Mononuclear cell (primary cell): ENCODE results near the gene ITPRIP. TPM values are rescaled to one million over a fixed set of nuclear protein-coding genes. Genes with fewer than 3 reads are reported as not detected.

ENCODE experiments used
- H3K27me3 ChIP-seq: 2 replicates; pipeline ENCODE4 v1.6.0; 2011; ENCODE audit warnings: low read length, control low read depth; ENCODE audit not compliant: insufficient read depth
- H3K4me1 ChIP-seq: 2 replicates; pipeline ENCODE4 v1.5.1; 2011; ENCODE audit warnings: mild to moderate bottlenecking, low read length, control low read depth; ENCODE audit not compliant: insufficient read depth
- H3K4me3 ChIP-seq: 2 replicates; pipeline ENCODE4 v1.5.1; 2011; ENCODE audit warnings: mild to moderate bottlenecking, low read length, moderate library complexity
- H3K9me3 ChIP-seq: 2 replicates; pipeline ENCODE4 v1.5.1; 2011; ENCODE audit warnings: low read depth, mild to moderate bottlenecking, control low read depth, low read length
- total RNA-seq: library from RNA; depleted of rRNA; stranded (reverse); fragments of >200 nt; gene quantifications from one replicate; pipeline ENCODE4 v1.2.3, GENCODE V29; 2012

The ITPRIP gene
- total RNA-seq, 1 donor, result 62.7 TPM

- no peaks in the 10 kb centered on the region for H3K27me3 ChIP-seq
- H3K4me3 ChIP-seq, result no peak overlapping the region
- H3K9me3 ChIP-seq, result no peaks in the 10 kb centered on the region
- H3K4me1 ChIP-seq, result peaks cover 100% of the 10 kb centered on the region
Observed at GRCh38 chr10:104323760-104324201, 14.5 kb downstream of the ITPRIP start.

- Histone ChIP-seq H3K27me3 (no peaks in the 10 kb centered on the region), H3K4me1 (peaks cover 100% of the 10 kb centered on the region), H3K9me3 (no peaks in the 10 kb centered on the region), H3K4me3 (no peak overlapping the region)
Observed at GRCh38 chr10:104323085-104323484, 15.2 kb downstream of the ITPRIP start.

GRCh38 chr10:104322416-104322782 is 15.9 kb downstream of the ITPRIP start:
- peaks cover 99% of the 10 kb centered on the region for H3K4me1 ChIP-seq
- H3K27me3 ChIP-seq, result no peaks in the 10 kb centered on the region
- no peaks in the 10 kb centered on the region for H3K9me3 ChIP-seq
- H3K4me3 ChIP-seq, result no peak overlapping the region

GRCh38 chr10:104321725-104322415 is 16.4 kb downstream of the ITPRIP start:
- Histone ChIP-seq H3K4me3 (no peak overlapping the region), H3K4me1 (peaks cover 94% of the 10 kb centered on the region), H3K9me3 (no peaks in the 10 kb centered on the region)

GRCh38 chr10:104321226-104321625 is 17.0 kb downstream of the ITPRIP start:
- H3K4me1 ChIP-seq, result peaks cover 88% of the 10 kb centered on the region
- no peaks in the 10 kb centered on the region for H3K27me3 ChIP-seq
- no peak overlapping the region for H3K4me3 ChIP-seq
- H3K9me3 ChIP-seq, result no peaks in the 10 kb centered on the region

More at GRCh38 chr10:104321725-104322415, 16.4 kb downstream of the ITPRIP start:
- H3K27me3 ChIP-seq, result no peaks in the 10 kb centered on the region

- Histone ChIP-seq H3K4me3 (no peak overlapping the region), H3K4me1 (peaks cover 66% of the 10 kb centered on the region), H3K9me3 (no peaks in the 10 kb centered on the region), H3K27me3 (no peaks in the 10 kb centered on the region)
Observed at GRCh38 chr10:104318810-104319741, 19.2 kb downstream of the ITPRIP start.

- peaks cover 59% of the 10 kb centered on the region for H3K4me1 ChIP-seq
- no peak overlapping the region for H3K4me3 ChIP-seq
- H3K9me3 ChIP-seq, result no peaks in the 10 kb centered on the region
- H3K27me3 ChIP-seq, result no peaks in the 10 kb centered on the region
Observed at GRCh38 chr10:104318326-104318725, 19.9 kb downstream of the ITPRIP start.

GRCh38 chr10:104317726-104318299 is 20.5 kb downstream of the ITPRIP start:
- no peak overlapping the region for H3K4me3 ChIP-seq
- no peaks in the 10 kb centered on the region for H3K27me3 ChIP-seq
- peaks cover 54% of the 10 kb centered on the region for H3K4me1 ChIP-seq
- no peaks in the 10 kb centered on the region for H3K9me3 ChIP-seq

- Histone ChIP-seq H3K4me3 (no peak overlapping the region), H3K9me3 (no peaks in the 10 kb centered on the region), H3K27me3 (no peaks in the 10 kb centered on the region), H3K4me1 (peaks cover 50% of the 10 kb centered on the region)
Observed at GRCh38 chr10:104317269-104317710, 21.0 kb downstream of the ITPRIP start.

- H3K27me3 ChIP-seq, result no peaks in the 10 kb centered on the region
- no peak overlapping the region for H3K4me3 ChIP-seq
- no peaks in the 10 kb centered on the region for H3K9me3 ChIP-seq
- H3K4me1 ChIP-seq, result peaks cover 44% of the 10 kb centered on the region
Observed at GRCh38 chr10:104316321-104317099, 21.8 kb downstream of the ITPRIP start.

- Histone ChIP-seq H3K9me3 (no peaks in the 10 kb centered on the region), H3K27me3 (no peaks in the 10 kb centered on the region), H3K4me3 (no peak overlapping the region), H3K4me1 (peaks cover 34% of the 10 kb centered on the region)
Observed at GRCh38 chr10:104315486-104315921, 22.8 kb downstream of the ITPRIP start.

GRCh38 chr10:104314591-104315485 is 23.4 kb downstream of the ITPRIP start:
- Histone ChIP-seq H3K4me3 (no peak overlapping the region), H3K9me3 (no peaks in the 10 kb centered on the region), H3K27me3 (no peaks in the 10 kb centered on the region), H3K4me1 (peaks cover 27% of the 10 kb centered on the region)

GRCh38 chr10:104311184-104311720 is 27.0 kb downstream of the ITPRIP start:
- H3K27me3 ChIP-seq, result no peaks in the 10 kb centered on the region
- H3K4me1 ChIP-seq, result peaks cover 34% of the 10 kb centered on the region
- no peak overlapping the region for H3K4me3 ChIP-seq
- H3K9me3 ChIP-seq, result no peaks in the 10 kb centered on the region
